Globus pallidus (tissue), 1 donor: ENCODE results near the gene TOP3A.
"Not testable (repeated sequence)": the region's sequence is repeated elsewhere in the genome, so short reads cannot be mapped to it uniquely, and the experiment has no call there.

Experiments used
- DNase-seq: peaks from one replicate; pipeline ENCODE4 v3.0.0-alpha.2; 2015; ENCODE audit warnings: low spot score

The TOP3A gene

GRCh38 chr17:18314731-18315561 is at the start of gene TOP3A, which contains the start of gene SMCR8:
TSS of gene TOP3A (minus strand) at chr17:18314994. CDS start at chr17:18314778, 216 bp downstream.
TSS of gene SMCR8 (plus strand) at chr17:18315293. CDS start at chr17:18315790, 497 bp downstream.
- DNase-seq = peak; percentile 97

- no peak for DNase-seq
Measured at GRCh38 chr17:18364166-18364565, 49.4 kb upstream of the TOP3A start.

- peak; percentile 92 for DNase-seq
Measured at GRCh38 chr17:18363101-18364049, 48.6 kb upstream of the TOP3A start, which contains the start of gene SHMT1. TSS of gene SHMT1 (minus strand) at chr17:18363550. CDS start at chr17:18355981, 7,569 bp downstream.

GRCh38 chr17:18362698-18363100 is 47.9 kb upstream of the TOP3A start:
- peak; percentile 92 for DNase-seq

GRCh38 chr17:18361837-18362697 is 47.3 kb upstream of the TOP3A start:
- DNase-seq = peak; percentile 50

- no peak for DNase-seq
Measured at GRCh38 chr17:18360518-18360917, 45.7 kb upstream of the TOP3A start.

GRCh38 chr17:18356624-18357023 is 41.8 kb upstream of the TOP3A start:
- peak; percentile 54 for DNase-seq

GRCh38 chr17:18353541-18353940 is 38.7 kb upstream of the TOP3A start:
- DNase-seq = no peak

- DNase-seq = no peak
Measured at GRCh38 chr17:18344021-18344420, 29.2 kb upstream of the TOP3A start.

- DNase-seq = no peak
Measured at GRCh38 chr17:18339933-18340332, 25.1 kb upstream of the TOP3A start.

GRCh38 chr17:18338158-18338557 is 23.4 kb upstream of the TOP3A start:
- not testable (repeated sequence) for DNase-seq

- no peak for DNase-seq
Measured at GRCh38 chr17:18332909-18333489, 18.2 kb upstream of the TOP3A start.

- no peak for DNase-seq
Measured at GRCh38 chr17:18331879-18332278, 17.1 kb upstream of the TOP3A start.

- no peak for DNase-seq
Measured at GRCh38 chr17:18328643-18329204, 13.9 kb upstream of the TOP3A start.

- no peak for DNase-seq
Measured at GRCh38 chr17:18327556-18327955, 12.8 kb upstream of the TOP3A start.

- DNase-seq = no peak
Measured at GRCh38 chr17:18327093-18327492, 12.3 kb upstream of the TOP3A start.

GRCh38 chr17:18326572-18326971 is 11.8 kb upstream of the TOP3A start:
- no peak for DNase-seq

GRCh38 chr17:18326039-18326438 is 11.2 kb upstream of the TOP3A start:
- no peak for DNase-seq

GRCh38 chr17:18324140-18325050 is 9.6 kb upstream of the TOP3A start:
- DNase-seq = no peak
